LNCaP clone FGC (cell line): ENCODE data around the gene SYNPO2L.
A peak's percentile ranks its signal among the peaks of the same experiment; 100 is the strongest.

Experiments used
- DNase-seq: peaks from one replicate; pipeline ENCODE4 v3.0.0-alpha.2; 2011; ENCODE audit warnings: low read depth
- H3K4me3 ChIP-seq: 2 replicates; pipeline ENCODE4 v1.5.1; 2011; ENCODE audit warnings: mild to moderate bottlenecking, low read depth, low read length, control low read depth
- TF ChIP-seq, protein P1 (sequence below): IDR thresholded peaks from 2 replicates; pipeline ENCODE4 v1.5.1; 2012; ENCODE audit warnings: mild to moderate bottlenecking; ENCODE audit not compliant: control insufficient read depth, insufficient read depth; ENCODE audit errors: extremely low read depth

Gene SYNPO2L

DNA sequence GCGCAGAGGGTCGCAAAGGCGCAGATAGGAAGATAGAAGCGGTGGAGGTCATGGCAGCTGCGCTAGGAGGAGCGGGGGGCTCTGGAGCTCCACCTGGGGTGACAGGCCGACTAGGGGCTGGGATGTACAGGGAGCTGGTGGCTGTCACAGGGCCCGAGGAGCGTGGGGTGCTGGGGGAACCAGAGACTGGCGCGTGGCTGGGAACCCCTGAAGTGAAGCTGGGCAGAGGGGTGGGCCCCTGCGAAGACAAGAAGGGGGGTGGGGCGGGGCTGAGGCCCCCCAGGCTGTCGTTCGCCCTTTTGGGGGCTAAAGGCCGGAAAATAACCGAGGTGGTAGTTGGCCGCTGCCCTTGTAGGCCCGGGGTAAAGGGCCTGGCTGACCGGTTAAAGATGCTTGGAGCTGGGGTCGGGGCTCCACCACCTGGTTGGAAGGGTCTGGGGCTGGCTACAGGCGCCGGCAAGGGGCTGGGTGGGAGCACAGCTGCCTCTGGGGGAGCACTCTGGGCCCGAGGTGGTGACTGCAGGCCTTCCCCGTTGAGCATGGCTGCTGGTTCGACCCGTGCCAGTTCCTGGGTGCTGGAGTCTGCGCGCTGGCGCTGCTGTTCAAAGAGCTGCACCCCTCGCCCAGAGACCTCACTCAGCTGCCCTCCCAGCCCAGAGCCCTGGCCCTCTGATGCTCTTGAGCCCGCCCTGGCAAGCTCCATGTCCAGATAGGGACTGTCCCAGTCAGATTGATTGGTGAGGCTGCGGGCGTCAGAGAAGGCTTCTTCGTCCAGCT lies 7.8 kb downstream of the SYNPO2L start:
- DNase-seq: no peak
- no peak overlapping the region for H3K4me3 ChIP-seq
- TF ChIP-seq, protein P1, sequence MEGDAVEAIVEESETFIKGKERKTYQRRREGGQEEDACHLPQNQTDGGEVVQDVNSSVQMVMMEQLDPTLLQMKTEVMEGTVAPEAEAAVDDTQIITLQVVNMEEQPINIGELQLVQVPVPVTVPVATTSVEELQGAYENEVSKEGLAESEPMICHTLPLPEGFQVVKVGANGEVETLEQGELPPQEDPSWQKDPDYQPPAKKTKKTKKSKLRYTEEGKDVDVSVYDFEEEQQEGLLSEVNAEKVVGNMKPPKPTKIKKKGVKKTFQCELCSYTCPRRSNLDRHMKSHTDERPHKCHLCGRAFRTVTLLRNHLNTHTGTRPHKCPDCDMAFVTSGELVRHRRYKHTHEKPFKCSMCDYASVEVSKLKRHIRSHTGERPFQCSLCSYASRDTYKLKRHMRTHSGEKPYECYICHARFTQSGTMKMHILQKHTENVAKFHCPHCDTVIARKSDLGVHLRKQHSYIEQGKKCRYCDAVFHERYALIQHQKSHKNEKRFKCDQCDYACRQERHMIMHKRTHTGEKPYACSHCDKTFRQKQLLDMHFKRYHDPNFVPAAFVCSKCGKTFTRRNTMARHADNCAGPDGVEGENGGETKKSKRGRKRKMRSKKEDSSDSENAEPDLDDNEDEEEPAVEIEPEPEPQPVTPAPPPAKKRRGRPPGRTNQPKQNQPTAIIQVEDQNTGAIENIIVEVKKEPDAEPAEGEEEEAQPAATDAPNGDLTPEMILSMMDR: no peak

DNA sequence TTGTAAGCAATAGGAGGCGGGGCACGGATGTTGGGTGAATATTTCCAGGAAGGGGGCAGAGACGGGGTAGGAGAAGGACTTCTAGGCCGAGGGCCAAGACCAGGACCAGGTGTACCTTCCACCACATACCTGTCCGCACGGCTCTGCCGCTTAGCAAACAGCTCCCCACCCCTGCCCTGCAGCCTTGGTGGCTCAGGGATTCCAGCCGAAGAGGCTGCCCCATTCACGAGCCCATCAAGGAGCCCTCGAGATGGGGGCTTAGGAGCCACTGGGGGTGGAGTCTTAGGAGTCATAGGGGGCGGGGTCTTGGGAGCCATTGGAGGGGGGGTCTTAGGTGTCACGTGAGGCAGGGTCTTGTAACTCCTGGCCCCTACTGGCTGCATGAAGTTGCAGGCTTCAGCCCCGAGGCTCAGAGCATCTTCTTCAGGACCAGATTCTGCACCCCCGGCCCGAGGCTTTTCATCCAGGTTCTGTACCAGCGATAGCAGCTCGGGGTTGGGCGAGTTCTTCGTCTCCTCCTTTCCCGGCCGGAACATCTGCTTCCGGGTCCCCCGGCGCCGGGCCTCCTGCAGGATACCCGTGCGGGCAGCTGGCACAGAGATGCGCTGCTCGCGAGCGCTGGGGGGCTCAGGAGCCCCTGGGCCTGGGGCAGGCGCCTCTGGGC lies 8.5 kb downstream of the SYNPO2L start:
- no peak overlapping the region for H3K4me3 ChIP-seq
- DNase-seq: no peak
- TF ChIP-seq, protein P1: no peak

DNA sequence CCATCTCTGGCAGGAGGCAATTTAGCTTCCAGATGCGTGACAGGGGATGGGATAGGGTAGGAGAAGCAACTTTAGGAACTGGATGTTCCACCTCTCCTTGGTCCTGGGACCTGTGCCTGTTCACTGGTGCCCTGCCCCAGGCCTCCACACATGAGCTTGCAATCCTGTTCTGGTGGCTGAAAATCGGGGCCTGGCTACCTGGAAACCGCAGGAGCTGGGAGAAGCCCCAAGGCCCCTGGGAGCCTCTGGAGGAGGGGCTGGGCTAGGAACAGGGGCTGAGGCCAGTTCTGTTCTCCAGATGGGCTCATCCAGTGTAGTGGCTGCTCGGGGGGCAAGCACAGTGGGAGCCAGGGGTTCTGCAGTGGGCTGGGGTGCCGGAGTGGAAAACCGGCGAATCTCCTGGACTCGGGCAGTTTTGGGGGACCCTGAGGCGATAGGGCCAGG lies 9.2 kb downstream of the SYNPO2L start:
- H3K4me3 ChIP-seq: no peak overlapping the region
- TF ChIP-seq, protein P1: no peak
- DNase-seq: no peak

DNA sequence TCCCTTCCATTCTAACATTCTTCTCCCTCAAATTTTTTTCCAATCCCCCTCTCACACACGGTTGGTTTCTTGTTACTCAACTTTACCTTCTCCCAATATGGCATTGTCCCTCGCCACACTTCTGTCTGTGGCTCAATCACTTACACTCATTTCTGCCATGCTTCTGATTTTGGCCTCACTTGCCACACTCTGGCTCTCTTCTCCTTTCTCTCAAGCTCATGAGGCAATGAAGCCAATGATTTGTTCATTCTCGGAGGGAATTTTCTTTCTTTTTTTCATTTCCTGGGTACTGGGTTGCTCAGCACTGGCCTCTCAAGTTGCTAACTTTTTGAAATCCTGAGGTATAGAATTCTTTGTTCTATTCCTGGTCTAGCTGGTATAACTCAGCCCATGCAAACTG lies 10.6 kb downstream of the SYNPO2L start:
- H3K4me3 ChIP-seq: no peak overlapping the region
- TF ChIP-seq, protein P1: no peak
- DNase-seq: no peak

DNA sequence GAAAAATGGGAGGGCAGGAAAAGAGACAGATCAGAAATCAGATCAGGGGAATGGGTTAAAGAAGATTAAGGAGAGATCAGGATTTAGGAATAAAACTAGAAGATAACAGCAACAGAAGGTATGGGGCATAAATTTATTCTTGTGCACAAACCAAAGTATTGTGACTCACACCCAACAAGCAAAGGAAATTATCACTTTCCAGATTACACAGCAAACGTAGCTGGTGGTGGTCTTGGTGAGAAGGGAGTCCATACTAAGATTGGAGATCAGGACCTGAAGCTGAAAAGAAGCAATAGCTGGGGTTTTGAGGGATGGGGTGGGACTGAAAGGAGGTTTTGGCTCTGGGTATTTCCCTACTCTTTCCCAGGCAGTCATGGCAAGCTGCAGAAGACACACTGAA lies 11.1 kb downstream of the SYNPO2L start:
- no peak for DNase-seq
- TF ChIP-seq, protein P1: no peak
- H3K4me3 ChIP-seq: no peak overlapping the region

DNA sequence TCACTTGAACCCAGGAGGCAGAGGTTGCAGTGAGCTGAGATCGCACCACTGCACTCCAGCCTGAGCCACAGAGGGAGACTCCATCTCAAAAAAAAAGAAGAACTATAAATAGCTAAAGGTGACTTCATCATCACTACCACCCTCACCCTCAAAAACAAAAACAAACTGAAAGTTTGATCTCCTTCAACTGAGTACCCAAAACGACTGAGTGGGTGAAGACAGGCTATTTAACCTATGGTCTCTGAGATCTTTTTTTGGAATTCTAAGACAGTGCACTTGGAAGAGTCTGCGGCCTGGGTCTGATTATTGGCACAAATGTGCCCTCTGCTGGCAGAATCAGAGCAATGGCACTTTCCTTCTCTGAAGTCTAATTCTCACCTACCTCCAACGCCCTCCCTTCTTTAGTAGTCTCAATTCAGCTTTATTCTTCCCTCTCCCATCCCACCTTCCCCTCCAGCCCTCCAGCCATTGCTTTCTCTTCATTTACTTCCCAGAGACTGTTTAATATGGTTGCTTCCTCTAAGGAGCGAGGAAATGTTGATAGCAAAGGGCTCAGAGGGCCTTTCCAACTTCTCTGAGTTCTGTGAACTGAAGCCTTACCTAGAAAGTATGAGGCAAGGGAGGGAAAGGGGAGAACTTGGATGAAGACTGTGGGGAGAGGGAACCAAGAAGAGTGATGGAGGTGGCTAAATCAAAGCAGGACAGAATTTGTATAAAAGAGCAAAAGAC lies 11.7 kb downstream of the SYNPO2L start:
- no peak for DNase-seq
- no peak overlapping the region for H3K4me3 ChIP-seq
- TF ChIP-seq, protein P1: peak; percentile 74
